ENCODE data around the gene TAF3.
A peak's percentile ranks its signal among the peaks of the same experiment; 100 is the strongest.
"Not testable (repeated sequence)": the region's sequence is repeated elsewhere in the genome, so short reads cannot be mapped to it uniquely, and the experiment has no call there.

TAF3 gene

DNA sequence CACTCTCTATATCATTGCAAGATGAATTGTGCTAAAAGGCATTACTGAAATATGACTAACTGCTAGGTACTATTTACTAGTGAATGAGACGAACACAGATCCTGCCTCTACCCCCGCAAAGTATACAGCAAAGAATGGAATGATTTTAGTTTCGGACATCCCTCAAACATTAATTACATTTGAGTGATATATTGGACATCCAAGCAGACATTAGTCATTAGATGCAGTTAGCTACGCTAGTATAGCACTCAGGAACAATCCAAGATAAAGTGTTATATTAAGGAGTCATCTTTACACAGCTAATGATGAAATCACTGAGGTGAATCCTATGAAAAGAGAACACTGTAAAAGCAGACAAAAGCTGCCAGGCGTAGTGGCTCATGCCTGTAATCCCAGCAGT lies 7.3 kb upstream of the TAF3 start:
- DNase-seq: no peak

DNA sequence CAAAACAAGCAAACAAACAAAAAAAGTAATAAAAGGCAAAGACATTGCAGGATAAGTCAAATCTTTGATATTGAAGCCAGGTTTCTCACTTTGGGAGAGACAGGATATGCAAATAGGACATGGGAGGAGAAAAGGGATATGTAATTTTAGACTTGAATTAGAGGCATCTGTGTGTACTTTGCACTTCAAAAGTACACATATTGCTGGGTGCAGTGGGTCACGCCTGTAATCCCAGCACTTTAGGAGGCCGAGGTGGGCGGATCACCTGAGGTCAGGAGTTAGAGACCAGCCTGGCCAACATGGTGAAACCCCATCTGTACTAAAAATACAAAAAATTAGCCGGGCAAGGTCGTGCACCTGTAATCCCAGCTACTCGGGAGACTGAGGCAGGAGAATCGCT lies 6.6 kb upstream of the TAF3 start:
- DNase-seq: not testable (repeated sequence)

- no peak for DNase-seq
Measured at GRCh38 chr10:7813481-7813880, 4.8 kb upstream of the TAF3 start.

DNA sequence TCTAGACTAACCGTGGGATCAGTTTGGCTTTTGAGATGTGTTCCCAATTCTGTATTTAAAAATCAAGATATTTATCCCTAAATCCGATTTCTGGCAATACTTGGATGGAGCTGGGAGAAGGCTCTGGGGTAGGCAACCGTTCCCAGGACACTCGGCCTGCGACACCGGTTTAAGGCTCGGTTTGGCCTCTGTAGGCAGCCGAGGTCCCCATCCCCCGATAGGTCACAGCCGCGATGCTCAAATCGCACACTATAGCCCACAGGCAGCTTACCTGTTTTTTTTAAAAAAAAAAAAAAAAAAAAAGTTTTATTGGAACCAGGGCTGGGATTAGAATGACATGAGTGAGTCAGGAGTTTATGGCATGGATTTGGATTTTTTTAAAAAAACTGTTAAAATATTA lies 729 bp upstream of the TAF3 start:
- DNase-seq: no peak

- DNase-seq: no peak
Measured at GRCh38 chr10:7817984-7818294, 366 bp upstream of the TAF3 start.

DNA sequence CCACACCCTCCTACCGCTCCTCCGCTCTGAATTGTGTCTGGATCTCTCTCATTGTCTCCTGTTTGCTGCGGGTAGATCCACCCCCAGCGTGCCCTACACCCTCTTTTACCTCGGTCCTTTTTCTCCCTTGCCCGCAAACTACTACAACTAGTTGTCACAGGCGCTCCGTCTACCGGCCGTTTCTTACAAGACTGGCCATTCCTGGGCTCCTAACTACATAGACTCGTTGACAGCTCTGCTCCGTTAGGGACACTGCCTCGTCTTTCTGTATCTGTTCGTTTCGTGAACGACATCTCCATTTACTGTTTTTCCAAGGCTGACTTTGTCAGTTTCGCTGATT lies 786 bp downstream of the TAF3 start:
- peak; percentile 11 for DNase-seq

DNA sequence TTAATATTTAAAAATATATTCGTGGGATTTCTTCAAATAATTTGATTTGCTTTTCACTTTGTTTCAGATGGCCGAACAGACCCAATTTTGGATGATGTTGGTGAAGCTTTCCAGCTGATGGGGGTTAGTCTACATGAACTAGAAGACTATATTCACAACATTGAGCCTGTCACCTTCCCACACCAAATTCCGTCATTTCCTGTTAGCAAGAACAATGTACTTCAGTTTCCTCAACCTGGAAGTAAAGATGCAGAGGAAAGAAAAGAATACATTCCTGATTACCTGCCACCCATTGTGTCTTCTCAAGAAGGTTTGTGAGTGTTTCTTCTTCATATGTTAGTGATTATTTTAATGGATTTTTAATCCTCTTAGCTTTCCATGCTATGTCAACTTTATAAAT lies 5.9 kb downstream of the TAF3 start:
- DNase-seq: no peak

GRCh38 chr10:7826971-7827370 lies 8.7 kb downstream of the TAF3 start:
- DNase-seq: no peak

- no peak for DNase-seq
Measured at GRCh38 chr10:7829289-7829834, 11.1 kb downstream of the TAF3 start.

DNA sequence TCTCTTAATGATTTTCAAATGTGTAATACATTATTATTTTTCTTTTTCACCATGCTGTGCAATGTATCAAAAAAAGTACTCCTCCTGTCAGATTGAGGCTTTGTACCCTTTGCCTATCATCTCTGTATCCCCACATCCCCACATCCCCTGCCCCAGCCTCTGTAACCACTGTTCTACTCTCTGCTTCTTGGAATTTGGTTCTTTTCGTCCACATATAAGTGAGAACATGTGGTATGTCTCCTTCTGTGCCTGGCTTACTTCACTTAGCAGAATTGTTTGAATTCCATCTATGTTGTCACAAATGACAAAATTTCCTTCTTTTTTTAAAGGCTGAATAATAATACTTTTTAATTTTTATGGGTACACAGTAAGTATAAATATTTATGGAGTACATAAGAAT lies 13.8 kb downstream of the TAF3 start:
- DNase-seq: no peak

DNA sequence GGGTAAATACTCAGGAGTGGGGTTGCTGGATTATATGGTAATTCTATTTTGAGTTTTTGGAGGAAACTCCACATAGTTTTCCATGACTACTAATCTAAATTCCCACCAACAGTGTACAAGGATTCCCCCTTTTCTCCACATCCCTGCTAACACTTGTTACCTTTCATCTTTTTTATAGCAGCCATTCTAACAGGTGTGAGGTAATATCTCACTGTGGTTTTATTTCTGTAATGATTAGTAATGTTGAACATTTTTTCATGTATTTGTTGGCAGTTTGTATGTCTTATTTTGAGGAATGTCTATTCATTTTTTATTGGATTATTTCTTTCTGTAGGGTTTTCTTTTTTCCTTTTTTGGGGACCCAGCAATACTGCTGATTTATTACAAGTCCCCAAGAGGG lies 14.9 kb downstream of the TAF3 start:
- no peak for DNase-seq

GRCh38 chr10:7834262-7834661 lies 16.0 kb downstream of the TAF3 start:
- no peak for DNase-seq

- DNase-seq: no peak
Measured at GRCh38 chr10:7836571-7836970, 18.3 kb downstream of the TAF3 start.

DNA sequence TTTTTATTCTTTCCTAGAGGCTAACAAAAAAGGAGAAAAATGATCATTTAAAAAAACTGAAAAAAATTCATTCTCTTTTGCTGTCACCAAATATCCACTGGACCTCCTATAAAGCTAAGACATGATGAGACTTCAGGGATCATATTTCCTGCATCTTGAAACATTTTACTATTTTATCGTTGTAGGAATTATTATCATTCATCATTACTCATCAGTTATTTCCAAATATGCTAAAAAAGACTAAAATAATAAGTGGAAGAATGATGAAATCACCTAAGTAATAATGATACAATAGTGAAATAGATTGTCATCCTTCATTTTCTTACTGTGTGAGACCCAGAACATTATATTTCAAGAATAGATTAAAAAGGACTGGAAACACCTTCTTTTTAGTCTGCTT lies 28.3 kb downstream of the TAF3 start:
- no peak for DNase-seq

- DNase-seq: no peak
Measured at GRCh38 chr10:7853226-7853842, 35.0 kb downstream of the TAF3 start.

DNA sequence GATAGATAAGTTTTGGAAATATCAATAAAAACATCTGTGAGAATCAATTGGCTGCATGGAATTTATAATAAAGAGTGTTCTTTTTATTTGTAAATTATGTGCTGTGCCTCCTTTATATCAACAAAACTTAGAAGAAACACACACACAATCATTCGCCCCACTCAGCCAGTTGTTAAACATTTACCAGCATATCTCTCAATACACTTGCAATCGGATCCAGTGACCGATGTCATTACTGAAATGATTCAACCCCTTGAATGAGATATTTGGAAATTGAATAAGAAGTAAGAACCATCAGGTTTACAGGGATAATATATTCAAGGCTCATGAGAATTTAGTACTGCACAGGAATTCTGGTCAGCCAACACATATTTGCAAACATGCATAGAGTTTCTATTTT lies 35.6 kb downstream of the TAF3 start:
- DNase-seq: no peak

DNA sequence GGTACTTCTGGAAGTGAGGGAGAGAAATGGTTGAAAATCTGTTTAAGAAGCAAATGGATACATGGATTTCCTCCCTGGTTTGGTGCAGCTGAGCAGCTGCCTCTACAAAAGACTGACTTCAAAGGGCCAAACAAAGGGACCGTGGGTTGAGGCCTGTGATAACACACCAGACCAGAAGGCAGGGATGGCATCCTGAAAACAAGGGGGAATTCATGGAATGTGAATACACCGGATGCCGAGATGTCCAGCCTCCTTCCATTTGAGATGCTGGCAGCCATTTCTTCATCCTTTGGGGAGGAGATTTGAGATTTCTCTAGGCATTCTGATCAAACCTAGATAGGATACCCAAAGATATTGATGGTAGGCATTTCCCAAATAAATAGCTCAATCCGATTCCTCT lies 36.9 kb downstream of the TAF3 start:
- DNase-seq: no peak

DNA sequence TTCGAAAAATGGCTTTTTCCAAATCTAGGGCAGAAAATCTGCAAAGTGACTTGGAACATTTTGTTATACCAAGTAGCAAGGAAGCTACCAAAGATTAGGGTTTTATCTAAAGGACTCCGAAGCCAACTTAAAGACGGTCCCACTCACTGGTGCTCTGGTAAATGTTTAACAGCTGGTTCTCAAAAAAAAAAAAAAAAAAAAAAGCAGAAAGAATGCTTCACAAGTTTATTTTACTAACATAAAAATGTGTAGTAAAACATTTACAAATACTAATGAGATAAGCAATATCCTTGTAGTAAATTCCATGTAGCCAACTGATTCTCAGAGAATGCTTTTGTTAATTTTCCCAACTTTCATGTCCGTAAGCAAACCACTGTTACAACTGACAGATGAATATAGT lies 38.4 kb downstream of the TAF3 start:
- no peak for DNase-seq

DNA sequence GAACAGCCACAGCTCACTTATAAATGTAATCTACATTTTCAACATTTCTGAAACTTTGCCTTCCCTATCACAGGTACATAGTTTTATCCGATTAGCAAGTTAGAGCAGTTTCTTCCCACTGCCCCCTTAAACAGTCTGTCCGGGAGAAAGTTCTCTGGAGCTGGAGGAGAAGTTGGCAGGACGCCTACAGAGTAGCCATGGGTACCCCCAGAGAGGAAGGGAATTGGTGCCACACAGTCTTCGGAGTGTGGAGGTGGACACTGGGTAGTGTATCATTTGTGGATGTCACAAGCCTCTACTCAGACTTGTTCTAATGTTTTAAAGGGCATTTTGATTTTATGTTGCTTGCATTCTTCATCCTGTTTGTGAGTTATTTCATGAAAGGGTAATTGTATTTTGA lies 39.0 kb downstream of the TAF3 start:
- DNase-seq: no peak

- no peak for DNase-seq
Measured at GRCh38 chr10:7861509-7862120, 43.3 kb downstream of the TAF3 start.

- no peak for DNase-seq
Measured at GRCh38 chr10:7862121-7862514, 43.8 kb downstream of the TAF3 start.

- no peak for DNase-seq
Measured at GRCh38 chr10:7866176-7866575, 47.9 kb downstream of the TAF3 start.

GRCh38 chr10:7872041-7872442 lies 53.7 kb downstream of the TAF3 start:
- no peak for DNase-seq

GRCh38 chr10:7874864-7875263 lies 56.6 kb downstream of the TAF3 start:
- DNase-seq: no peak

DNA sequence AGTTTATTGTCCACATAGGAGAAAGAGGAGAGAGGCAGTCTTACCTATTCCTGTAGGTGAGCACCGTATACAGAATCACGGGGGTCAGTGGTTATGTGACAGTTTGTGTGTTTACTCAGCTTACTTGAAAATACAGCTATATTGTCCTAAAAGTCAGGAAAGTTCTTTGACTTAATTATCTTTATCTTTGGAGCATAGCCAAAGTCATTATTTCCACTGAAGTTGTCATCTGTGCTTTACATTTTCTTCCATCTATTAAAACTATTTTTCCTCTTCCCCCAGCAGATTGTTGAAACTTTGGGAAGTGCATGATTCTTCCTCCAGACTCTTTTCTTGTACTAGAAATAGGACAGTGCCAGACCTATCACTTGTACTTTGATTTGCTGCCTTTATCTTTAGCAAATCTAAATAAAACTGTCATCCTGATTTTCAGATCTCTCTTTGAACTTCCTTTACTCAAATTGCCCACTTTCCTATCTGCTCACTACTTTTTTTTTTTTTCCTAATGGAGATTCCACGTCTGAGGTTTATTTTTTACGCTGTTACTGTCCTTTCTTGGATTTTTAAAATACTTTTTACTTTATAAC lies 58.3 kb downstream of the TAF3 start:
- no peak for DNase-seq

All from NCI-H2029 treated with DMSO at 0.1 percent for 48 hours (cell line).